DMS79 (cell line): ENCODE results near the gene PELO.
A peak's percentile ranks its signal among the peaks of the same experiment; 100 is the strongest.

ENCODE experiments used
- DNase-seq: peaks from one replicate; lab custom pipeline; 2025; lab: John Stamatoyannopoulos, UW

The PELO gene

DNA sequence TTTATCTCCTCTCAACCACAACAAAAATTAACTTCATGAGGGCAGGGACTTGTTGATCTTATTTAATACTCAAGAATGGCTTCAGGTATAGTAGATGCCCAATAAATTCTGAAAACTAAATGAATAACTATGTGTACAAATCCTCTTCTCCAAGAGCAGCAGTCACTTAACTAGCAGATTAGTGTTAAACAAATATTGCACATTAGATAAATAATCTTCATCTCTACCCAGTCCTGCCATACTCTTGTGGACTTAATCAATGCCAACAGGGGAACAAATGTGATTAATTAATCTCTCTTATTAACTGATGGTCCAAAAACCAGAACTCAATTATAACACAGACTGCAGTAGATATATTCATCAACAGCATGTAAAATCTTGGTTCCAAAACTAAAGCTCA is 15.0 kb upstream of the PELO start:
- DNase-seq = no peak

DNA sequence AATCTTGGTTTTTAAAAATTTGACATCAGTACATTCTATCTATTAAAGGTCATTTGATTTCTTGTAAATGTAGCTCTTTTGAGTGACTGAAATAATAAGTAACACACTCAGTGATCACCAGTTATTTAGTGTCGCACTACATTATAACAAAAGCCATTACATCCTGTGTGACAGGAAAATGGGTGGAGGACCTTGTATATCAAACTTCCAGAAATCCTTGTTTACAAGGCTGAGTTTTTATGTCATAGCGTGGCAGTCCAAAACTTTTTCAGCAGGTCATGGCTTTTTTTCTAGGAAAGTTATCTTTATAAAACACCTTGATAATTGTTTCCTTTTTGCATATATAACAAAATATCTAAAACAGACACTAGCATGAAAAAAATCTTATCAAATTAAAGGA is 14.4 kb upstream of the PELO start:
- no peak for DNase-seq

DNA sequence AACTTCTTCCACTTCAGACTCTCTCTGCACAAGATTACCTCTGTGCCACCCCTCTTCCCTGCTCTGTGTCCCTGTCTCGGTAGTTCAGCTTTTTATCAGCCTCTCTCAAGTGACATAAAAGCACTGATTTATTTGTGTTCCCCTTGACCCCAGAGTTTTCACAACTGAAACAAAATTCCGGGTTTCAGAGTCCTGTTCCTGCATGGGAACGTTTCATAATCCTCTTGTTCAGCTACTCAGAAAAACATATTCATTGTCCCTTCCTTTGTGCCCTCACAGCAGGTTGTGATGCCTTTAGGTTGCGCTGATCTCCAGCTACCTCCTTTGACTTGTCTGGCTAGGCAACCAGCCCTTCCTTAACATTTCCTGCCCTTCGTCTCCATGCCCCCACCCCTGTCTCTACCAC is 13.7 kb upstream of the PELO start:
- DNase-seq = no peak

DNA sequence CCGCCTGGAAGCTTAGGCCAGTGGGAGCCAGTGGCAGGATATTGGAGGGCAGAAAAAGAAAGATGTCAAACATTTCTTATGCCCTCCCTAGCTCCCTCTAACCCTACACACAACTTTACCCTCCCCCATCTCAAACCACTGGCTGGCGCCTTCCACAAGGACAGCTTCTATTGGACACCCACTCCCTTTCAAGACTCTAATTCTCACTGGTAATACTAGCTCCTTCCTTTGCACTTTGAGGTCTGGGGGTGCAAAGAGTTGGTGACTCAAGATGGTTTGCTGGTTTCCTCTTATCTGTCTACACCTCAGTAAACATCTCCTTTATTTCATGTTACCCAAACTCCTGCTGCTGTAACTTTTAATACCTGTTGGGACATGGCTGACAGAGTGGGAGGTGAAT is 11.6 kb upstream of the PELO start:
- DNase-seq = no peak

DNA sequence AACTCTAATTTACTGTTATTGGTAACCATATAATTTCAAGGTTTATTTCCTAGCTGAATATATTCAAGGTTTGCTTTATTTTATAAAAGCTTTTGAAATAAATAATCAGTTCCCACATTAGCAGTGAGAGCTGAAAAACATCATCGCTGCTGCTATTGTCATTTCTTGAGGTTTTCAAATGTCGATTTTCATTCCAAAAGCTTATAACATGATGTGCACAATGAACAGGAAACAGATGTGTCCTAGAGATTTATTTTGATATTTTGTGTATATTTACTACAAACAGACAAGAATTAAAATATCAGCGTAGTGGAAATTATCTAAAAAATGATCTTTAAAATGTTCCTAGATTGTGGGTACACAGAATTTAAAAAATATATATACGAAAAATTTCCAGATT is 10.5 kb upstream of the PELO start:
- no peak for DNase-seq

DNA sequence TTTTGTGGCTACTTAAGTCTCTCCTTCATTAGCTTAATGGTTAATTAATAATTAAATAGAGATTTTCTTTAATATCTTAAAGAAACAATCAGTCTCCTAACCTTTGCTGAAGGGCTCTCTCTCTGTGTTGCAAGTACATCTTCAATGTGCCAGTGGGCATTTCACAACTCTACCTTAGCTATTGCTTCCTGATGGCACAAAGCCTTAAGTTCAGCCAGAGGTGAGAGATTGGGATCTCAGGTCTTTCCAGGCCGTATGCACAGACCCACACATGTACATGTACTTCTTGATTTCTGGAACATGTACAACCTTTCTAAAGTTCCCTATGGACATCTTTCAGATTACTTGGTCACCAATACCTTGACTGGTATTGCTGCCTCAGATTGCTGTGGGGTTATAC is 8.9 kb upstream of the PELO start:
- no peak for DNase-seq

DNA sequence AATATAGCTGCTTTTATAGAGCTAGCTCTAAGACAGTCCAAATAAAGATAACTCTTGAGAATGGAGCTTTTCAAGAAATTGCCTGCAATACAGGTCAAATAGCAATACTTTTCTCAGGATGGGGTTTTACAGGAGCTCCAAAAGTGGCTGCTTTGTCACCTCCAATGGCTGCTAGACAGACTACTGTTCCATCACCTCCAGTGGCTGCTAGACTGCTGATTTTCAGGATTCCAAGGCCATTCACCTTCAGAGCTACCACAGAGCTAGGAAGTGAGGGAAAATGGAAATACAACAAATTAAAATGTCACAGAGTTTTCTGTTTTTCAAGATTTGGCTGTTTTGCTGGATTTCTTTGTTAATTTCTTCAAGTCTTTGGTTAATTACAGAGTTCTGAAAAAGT is 8.5 kb upstream of the PELO start:
- no peak for DNase-seq

DNA sequence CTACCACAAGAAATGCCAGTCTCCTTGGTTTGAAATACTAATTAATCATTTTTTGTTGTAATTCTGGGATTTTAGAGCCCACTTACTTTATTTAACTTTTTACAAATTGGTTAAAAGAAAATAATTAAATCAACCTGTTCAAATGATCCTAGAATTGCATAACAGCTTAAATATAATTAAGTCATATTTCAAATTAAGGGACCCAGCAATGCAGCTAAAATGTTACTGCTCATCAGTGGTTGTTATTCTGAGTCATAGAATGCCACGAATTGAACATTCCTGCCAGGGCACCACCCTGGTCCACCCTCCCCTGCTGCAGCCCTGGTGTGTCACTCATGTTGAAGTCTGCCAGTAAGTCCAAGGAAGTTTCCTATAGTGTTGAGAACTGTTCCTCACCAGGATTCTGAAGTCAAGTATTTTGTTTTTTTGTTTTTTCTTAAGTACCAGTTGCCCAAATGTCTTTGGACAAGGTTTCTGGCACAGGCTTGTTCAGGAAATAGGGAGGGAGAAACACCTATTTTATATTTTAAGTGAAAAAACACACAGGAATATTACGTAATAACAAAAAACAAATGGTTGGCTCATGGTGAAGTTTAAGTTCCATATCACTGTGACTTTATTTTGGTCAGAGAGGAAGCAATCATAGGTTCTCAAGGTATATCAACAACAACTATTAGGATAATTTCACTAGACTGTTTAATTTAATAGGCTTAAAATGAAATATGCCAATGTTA is 4.3 kb upstream of the PELO start:
- no peak for DNase-seq

DNA sequence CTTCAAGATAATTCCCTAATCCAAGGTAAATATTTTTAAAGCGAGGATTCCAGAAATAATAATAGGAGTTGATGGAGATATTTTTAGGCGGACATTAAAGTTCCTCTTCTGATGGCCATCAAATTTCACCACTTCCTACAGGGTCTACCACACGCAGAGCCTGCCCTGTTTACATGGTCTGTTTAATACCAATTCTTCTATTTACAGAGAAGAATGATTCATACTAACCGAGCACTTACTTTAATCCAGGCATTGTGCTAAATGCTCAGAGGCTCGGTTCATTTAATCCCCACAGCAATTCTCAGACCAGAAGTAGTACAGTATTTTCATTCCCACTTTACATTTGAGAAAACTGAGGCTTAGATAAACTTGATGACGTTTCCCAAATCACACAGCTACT is 3.0 kb upstream of the PELO start:
- no peak for DNase-seq

DNA sequence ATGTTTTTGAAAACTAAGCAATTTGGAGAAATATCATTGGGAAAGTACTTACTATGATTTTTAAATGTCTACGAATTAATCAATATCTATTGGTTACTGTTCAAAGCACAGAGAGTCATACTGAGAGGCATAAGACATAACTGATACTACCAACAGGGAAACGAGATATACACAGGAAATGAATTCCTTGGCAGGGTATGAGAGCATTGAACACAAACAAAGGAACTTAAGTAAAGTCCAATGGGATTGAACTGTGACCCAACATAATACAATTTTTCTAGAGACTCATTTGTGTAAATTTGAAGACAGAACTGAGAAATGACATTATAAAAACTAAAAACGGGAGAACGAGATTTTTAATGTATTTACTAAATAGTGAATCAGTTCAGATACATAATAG is 1.3 kb upstream of the PELO start:
- no peak for DNase-seq

DNA sequence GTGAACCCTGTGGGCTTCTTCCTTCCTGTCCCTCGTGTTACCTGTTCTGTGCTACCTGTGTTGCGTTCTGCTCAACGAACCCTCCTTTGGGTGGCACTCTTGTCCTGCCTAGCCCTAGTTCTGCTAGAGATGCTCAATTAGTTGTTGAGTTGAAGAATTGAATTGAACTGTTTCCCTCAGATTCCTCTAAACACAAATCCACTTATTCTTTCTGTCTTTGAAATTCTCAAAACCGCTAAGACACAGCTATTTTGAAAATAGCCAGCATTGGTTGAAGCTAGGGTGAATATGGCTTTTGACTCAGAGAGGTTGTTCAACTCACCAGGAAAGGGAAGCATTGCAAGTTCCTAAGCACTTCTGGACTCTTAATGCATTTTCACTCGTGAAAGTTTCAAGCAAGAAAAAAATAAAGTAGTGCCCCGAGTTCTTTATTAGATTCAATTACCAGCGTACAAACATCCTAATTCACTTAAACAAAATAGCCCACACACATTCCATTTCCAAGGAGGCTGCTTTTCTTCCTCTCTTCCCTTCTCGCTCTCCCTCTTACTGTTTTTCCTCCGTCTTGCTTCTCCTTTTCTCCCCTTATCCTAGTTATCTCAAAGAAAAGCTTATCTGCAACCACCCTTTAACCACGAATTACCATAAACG is 642 bp upstream of the PELO start:
- no peak for DNase-seq

DNA sequence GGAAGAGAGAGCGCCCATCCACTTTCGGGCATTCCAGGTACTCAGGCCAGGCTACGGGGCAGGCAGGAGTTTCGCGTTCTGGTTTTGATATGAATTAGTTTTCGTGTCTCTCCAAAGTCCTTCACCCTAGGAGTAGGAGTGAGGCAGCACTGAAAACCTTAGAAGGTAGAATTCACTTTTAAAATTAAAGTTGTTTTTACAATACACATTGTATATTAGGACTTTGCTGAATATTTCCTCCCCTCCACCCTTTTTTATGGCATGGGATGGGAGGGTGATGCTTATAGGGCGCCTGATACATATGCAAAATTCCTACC is 747 bp downstream of the PELO start:
- no peak for DNase-seq

DNA sequence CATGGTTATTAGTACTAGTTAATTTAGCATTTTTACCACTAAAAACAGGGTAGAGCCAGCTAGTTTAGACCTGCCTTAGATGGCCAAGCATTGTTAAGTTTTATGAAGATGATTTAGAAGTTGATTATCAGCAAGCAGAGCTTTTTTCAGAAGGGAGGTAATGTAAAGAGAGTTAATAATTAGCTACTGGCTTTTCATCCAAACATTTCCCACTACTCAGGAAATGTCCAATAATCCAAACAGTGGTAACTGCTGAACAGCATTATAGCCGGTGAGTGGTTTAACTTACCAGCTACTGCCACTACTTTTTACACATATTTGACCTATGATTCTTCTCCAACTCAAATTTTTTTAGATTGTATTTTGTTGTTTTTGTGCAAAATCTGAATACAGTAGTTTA is 1.7 kb downstream of the PELO start:
- no peak for DNase-seq

DNA sequence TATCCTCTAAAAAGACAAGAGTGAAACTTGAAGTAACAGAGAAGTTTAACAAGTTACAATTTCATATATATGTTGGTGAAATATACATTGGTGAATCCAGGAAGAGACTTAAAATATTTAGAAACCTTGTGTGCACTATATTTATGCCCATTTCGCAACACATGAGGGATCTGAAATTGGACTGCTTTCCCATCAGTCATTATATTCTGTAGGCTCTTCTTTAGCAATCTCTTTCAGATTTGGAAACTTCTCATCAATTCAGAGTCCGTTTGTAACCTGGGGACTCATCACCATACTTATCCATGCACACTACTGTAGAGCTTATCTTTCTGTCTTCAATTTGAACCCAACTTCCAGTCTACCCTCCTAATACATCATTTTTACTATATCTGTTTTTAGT is 2.1 kb downstream of the PELO start:
- no peak for DNase-seq

DNA sequence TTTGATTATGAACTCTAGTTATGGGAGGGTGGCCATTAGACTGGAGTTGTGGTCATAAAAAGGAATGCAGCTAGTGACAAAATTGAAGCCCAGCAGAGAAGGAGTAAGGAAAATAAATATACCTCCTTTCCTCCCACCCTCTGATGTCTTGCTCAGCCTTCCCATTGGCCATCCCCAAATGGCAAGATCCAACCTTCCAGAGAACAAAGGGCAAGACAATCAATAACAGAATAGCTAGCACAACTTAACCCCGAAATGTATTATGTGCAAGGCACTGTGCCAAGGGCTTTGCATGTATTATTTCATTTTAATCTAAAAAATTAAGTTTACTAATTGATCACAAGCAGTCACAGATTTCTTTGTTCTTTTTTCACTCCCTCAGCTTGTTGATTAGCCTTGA is 3.6 kb downstream of the PELO start:
- DNase-seq = no peak

DNA sequence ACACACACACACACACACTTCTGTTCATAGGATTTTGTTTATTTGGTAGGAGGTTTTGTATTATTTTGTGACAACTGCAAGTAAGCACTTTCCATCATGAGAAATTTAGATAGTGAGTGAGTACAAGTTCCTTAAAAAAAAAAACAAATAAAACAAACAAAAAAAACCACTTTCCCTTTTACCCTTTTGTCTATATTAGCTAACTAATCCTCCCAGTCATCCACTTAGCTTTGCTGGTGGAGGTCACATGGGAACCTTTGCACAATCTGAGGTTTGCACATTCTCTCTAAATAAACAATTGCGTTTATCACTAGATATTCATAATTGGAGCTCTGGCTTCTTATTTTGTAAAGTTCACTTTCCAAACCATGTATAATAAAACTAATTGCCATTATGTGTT is 6.8 kb downstream of the PELO start:
- DNase-seq = no peak

DNA sequence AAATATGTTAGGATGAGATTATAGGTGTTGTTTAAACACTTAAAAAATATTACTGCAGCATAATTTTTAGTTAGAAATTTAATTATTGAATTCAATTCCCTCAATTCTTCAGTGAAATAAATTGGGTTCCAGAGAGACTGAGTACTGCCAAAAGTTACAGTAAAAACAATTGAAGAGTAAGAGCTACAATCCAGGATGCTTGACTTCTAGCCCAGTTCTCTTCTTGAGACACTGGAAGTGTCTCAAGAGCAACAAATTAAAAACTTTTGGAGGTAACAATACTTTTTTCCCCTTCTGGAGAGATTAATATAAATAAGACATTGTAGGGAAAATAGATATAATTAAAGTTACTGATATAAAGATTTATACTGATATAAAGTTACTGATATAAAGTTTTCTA is 8.3 kb downstream of the PELO start:
- no peak for DNase-seq

DNA sequence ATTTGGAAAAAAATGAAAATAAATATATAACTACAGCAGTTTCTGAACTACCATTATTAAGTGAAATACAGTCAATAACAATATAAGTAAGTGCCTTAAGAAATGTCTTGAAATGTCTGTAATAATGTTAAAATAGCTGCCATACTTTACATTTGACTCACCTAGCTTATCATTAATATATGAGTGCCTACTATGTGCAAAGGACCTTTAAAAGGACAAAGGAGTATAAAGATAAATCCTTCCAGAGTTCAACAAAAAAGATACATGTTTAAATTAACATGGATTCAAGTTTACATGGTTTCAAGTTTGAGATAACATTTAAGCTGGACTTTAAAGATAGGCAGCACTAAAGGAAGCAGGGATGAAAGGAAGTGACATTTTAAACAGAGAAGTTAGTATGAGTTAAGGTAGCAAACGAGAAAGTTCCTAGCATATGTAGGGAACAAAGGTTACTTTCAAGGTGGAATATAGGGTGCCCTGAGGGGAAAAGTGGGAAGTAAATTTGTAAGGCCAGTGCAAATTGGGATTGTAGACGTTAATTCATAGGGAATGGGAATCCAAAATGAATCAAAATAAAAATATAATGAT is 8.9 kb downstream of the PELO start:
- no peak for DNase-seq

DNA sequence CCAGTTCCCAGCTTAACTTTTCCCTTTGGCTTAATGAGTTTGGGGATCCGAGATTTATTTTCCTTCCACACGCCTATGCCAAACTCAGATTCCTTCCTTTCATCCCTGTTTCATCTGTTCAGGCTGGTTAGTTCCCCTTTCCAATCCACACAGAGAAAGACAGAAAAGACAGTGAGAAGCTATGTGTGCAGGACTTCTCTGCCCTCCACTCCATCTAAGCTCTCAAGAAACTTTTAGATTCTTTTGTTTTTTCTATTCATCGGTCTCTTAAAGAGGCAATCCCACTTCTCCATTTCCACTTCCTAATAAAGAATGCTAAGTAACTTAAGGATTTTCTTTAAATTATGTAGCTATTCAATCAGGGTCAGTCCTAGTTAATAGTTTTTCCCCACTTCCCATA is 11.2 kb downstream of the PELO start:
- no peak for DNase-seq

DNA sequence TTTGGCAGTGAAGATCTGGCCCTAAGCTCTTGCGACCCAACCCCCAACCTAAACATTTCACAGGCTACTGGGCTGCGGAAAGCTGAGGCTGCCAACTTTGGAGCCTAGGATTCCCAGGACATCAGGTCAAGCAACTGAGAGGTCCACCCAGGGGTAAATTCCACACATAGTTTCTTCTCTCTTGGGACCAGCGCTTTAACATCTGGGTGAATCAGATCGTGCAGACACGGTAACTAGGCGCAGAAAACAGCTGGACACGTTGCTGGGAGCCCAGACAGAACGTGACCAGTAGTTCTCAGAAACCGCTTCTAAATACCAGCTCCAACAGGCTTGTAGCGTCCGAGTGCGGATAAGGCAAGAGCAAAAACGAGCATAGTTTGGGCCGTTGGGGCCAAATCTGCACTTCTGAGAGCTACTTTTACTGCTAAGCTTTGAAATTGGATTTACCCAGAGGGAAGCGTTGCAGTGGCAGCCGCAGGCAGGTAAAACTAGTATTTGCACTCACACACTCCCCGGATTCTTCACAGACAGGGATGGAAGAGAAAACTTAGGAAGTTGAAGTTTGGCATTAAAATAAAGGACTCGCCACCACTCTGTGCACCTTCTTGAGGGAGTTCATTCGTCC is 11.8 kb downstream of the PELO start:
- DNase-seq = no peak

DNA sequence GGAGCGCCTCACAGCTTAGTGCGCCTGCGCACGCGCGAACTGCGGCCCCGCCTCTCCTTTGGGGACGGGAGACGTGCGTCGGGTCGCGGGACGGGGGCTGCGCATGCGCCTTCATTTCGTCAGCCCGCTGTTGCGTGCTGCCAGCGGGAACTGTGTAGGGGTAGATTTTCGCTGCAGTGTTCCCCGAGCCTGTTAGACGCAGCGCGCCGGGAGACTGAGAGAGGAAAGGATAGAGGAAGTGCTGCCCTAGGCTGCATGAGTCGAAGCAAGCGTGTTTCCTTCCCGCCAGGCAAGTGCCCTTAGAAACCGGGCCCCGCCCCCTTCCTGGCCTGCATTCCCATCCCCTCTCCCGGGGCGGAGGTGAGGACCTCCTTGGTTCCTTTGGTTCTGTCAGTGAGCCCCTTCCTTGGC is 12.3 kb downstream of the PELO start:
- DNase-seq = peak; percentile 82

DNA sequence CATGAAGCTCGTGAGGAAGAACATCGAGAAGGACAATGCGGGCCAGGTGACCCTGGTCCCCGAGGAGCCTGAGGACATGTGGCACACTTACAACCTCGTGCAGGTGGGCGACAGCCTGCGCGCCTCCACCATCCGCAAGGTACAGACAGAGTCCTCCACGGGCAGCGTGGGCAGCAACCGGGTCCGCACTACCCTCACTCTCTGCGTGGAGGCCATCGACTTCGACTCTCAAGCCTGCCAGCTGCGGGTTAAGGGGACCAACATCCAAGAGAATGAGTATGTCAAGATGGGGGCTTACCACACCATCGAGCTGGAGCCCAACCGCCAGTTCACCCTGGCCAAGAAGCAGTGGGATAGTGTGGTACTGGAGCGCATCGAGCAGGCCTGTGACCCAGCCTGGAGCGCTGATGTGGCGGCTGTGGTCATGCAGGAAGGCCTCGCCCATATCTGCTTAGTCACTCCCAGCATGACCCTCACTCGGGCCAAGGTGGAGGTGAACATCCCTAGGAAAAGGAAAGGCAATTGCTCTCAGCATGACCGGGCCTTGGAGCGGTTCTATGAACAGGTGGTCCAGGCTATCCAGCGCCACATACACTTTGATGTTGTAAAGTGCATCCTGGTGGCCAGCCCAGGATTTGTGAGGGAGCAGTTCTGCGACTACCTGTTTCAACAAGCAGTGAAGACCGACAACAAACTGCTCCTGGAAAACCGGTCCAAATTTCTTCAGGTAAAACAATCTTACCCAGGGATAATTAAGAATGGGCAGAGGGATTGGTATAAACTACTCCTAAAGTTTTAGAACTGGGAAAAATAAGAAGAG is 12.9 kb downstream of the PELO start:
- DNase-seq = peak; percentile 11

DNA sequence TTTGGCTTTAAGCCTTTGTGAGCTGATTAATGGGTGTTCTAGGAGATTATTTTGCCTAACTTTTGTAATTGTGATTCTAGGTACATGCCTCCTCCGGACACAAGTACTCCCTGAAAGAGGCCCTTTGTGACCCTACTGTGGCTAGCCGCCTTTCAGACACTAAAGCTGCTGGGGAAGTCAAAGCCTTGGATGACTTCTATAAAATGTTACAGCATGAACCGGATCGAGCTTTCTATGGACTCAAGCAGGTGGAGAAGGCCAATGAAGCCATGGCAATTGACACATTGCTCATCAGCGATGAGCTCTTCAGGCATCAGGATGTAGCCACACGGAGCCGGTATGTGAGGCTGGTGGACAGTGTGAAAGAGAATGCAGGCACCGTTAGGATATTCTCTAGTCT is 13.6 kb downstream of the PELO start:
- DNase-seq = no peak
